Astrocyte (in vitro differentiated cells and primary cell): Measurements from ENCODE around the gene NPC2. TPM values are rescaled to one million over a fixed set of nuclear protein-coding genes. Genes with fewer than 3 reads are reported as not detected.

Experiments used
- DNase-seq: peaks from one replicate; pipeline ENCODE4 v3.0.0-alpha.2; 2010; ENCODE audit warnings: low read depth
- FAIRE-seq: peaks from 2 replicates; lab custom pipeline; 2011; peaks lifted over from hg19 to GRCh38; lab: Jason Lieb, UNC
- H2AFZ ChIP-seq: 2 replicates; pipeline ENCODE4 v1.6.0; 2012; ENCODE audit warnings: low read depth, low read length, inconsistent platforms
- H3K27ac ChIP-seq: 2 replicates; pipeline ENCODE4 v1.5.1; 2011; ENCODE audit warnings: low read depth, low read length, inconsistent platforms
- H3K27me3 ChIP-seq: 2 replicates; pipeline ENCODE4 v1.6.0; 2011; ENCODE audit warnings: low read length, inconsistent platforms; ENCODE audit not compliant: insufficient read depth
- H3K36me3 ChIP-seq: 2 replicates; pipeline ENCODE4 v1.5.1; 2011; ENCODE audit warnings: low read length, inconsistent platforms; ENCODE audit not compliant: insufficient read depth
- H3K4me1 ChIP-seq: 2 replicates; pipeline ENCODE4 v1.5.1; 2011; ENCODE audit warnings: low read length, inconsistent platforms; ENCODE audit not compliant: insufficient read depth
- H3K4me2 ChIP-seq: 2 replicates; pipeline ENCODE4 v1.6.0; 2012; ENCODE audit warnings: low read length, inconsistent platforms
- H3K4me3 ChIP-seq: 2 replicates; pipeline ENCODE4 v1.5.1; 2011; ENCODE audit warnings: low read depth, mild to moderate bottlenecking, low read length, inconsistent platforms; ENCODE audit not compliant: insufficient read depth
- H3K79me2 ChIP-seq: 2 replicates; pipeline ENCODE4 v1.6.0; 2012; ENCODE audit warnings: mild to moderate bottlenecking, low read length, inconsistent platforms; ENCODE audit not compliant: insufficient read depth
- H3K9ac ChIP-seq: 2 replicates; pipeline ENCODE4 v1.6.0; 2012; ENCODE audit warnings: mild to moderate bottlenecking, low read length, inconsistent platforms
- H3K9me3 ChIP-seq: 2 replicates; pipeline ENCODE4 v1.5.1; 2012; ENCODE audit warnings: low read depth, mild to moderate bottlenecking, low read length, inconsistent platforms; ENCODE audit not compliant: insufficient read depth
- H4K20me1 ChIP-seq: 2 replicates; pipeline ENCODE4 v1.6.0; 2012; ENCODE audit warnings: low read length, inconsistent platforms; ENCODE audit not compliant: insufficient read depth
- H3K27ac Mint-ChIP-seq: one replicate; pipeline ENCODE4 v1.8.0; 2021; ENCODE audit warnings: mild to moderate bottlenecking, mixed read lengths; ENCODE audit not compliant: unreplicated experiment
- H3K27me3 Mint-ChIP-seq: one replicate; pipeline ENCODE4 v1.8.0; 2021; ENCODE audit warnings: low read depth, mixed read lengths; ENCODE audit not compliant: unreplicated experiment
- H3K36me3 Mint-ChIP-seq: one replicate; pipeline ENCODE4 v1.8.0; 2021; ENCODE audit warnings: low read depth, mixed read lengths; ENCODE audit not compliant: unreplicated experiment
- H3K4me1 Mint-ChIP-seq: one replicate; pipeline ENCODE4 v1.8.0; 2021; ENCODE audit warnings: low read depth, mixed read lengths; ENCODE audit not compliant: unreplicated experiment
- H3K4me3 Mint-ChIP-seq: one replicate; pipeline ENCODE4 v1.8.0; 2021; ENCODE audit warnings: mild to moderate bottlenecking, moderate library complexity, mixed read lengths; ENCODE audit not compliant: unreplicated experiment
- H3K9me3 Mint-ChIP-seq: one replicate; pipeline ENCODE4 v1.8.0; 2021; ENCODE audit warnings: mild to moderate bottlenecking, mixed read lengths; ENCODE audit not compliant: unreplicated experiment
- CTCF ChIP-seq: IDR thresholded peaks from 2 replicates; pipeline ENCODE4 v1.5.1; 2011; ENCODE audit warnings: low read depth, mild to moderate bottlenecking, inconsistent platforms, low read length, moderate library complexity; ENCODE audit not compliant: insufficient read depth
- EZH2 ChIP-seq: IDR thresholded peaks from 2 replicates; pipeline ENCODE4 v1.6.1; 2012; ENCODE audit warnings: mild to moderate bottlenecking, low read length, inconsistent platforms; ENCODE audit not compliant: insufficient read depth
- total RNA-seq: library from RNA; stranded (reverse); gene quantifications from 2 replicates; pipeline ENCODE4 v1.2.1, GENCODE V29; 2021

Gene NPC2
- total RNA-seq, 1 donor from 2014 or later = 178 TPM

GRCh38 chr14:74493343-74494261, 497 bp upstream of the NPC2 start, which contains the start of gene ISCA2:
Gene ISCA2 (plus strand): TSS chr14:74493765. CDS start chr14:74493775, 10 bp downstream.
- no peaks in the 10 kb centered on the region for H3K36me3 ChIP-seq
- H3K4me1 Mint-ChIP-seq = peaks cover 16% of the 10 kb centered on the region
- H3K9me3 ChIP-seq = no peaks in the 10 kb centered on the region
- peak within 1 kb of the TSS; percentile 95 for H2AFZ ChIP-seq
- peak within 1 kb of the TSS; percentile 92 for H3K4me3 Mint-ChIP-seq
- H3K27ac Mint-ChIP-seq = peak within 1 kb of the TSS; percentile 48
- no peaks in the 10 kb centered on the region for H3K27me3 ChIP-seq
- no peaks in the 10 kb centered on the region for H3K27me3 Mint-ChIP-seq
- H3K79me2 ChIP-seq = peaks cover 31% of the 10 kb centered on the region
- H3K4me2 ChIP-seq = peak within 1 kb of the TSS; percentile 96
- H3K4me1 ChIP-seq = peaks cover 31% of the 10 kb centered on the region
- peak within 1 kb of the TSS; percentile 94 for H3K4me3 ChIP-seq
- no peak for TF ChIP-seq EZH2
- TF ChIP-seq CTCF = no peak
- peaks cover 2% of the 10 kb centered on the region for H3K36me3 Mint-ChIP-seq
- peak within 1 kb of the TSS; percentile 97 for H3K9ac ChIP-seq
- FAIRE-seq (no peak), DNase-seq (peak; percentile 96)
- H3K27ac ChIP-seq = peak within 1 kb of the TSS; percentile 83
- peaks cover 20% of the 10 kb centered on the region for H4K20me1 ChIP-seq
- no peaks in the 10 kb centered on the region for H3K9me3 Mint-ChIP-seq

DNA sequence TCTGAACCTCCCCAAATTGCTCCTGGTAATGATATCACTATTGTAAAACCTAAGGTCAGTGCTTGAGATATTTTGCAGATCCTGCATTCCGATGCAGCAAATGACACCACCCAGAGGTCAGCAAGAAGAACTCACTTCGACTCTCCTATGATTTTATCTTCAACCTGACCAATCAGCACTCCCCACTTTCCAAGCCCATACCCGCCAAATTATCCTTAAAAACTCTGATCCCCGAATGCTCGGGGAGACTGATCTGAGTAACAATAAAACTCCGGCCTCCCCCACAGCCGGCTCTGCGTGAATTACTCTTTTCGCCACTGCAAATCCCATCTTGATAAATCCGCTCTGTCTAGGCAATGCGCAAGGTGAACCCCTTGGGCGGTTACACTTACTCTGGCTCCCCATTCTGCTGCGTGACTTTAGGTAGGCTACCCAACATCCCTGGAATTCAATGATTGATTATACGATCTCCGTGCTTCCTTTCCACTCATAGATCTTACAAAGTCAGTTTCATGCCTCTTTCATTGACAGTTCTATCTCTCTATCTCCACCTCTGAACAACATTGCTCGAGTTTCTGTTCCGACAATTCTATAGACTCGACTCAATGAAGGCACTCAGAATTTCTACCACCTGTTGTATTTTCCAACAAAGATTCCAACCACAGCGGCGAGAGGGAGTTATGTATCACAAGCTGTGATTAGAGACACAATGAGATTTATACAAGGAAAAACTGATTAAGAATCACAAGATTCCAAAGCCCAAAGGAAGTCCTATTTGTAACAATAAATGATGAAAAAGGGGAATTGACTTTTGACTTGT, 939 bp downstream of the NPC2 start:
- TF ChIP-seq EZH2 = no peak
- TF ChIP-seq CTCF = peak; percentile 28
- Histone ChIP-seq H3K9ac (peak overlapping the region; percentile 89), H3K36me3 (no peaks in the 10 kb centered on the region), H3K79me2 (peaks cover 39% of the 10 kb centered on the region), H3K4me1 (peaks cover 41% of the 10 kb centered on the region), H3K9me3 (no peaks in the 10 kb centered on the region), H2AFZ (peak overlapping the region; percentile 86), H4K20me1 (peaks cover 20% of the 10 kb centered on the region), H3K27ac (peak overlapping the region; percentile 70), H3K4me2 (peak overlapping the region; percentile 96), H3K4me3 (peak overlapping the region; percentile 83), H3K27me3 (no peaks in the 10 kb centered on the region)
- no peak overlapping the region for H3K27ac Mint-ChIP-seq
- DNase-seq = no peak
- H3K27me3 Mint-ChIP-seq = no peaks in the 10 kb centered on the region
- FAIRE-seq = peak; percentile 29
- H3K36me3 Mint-ChIP-seq = peaks cover 2% of the 10 kb centered on the region
- H3K9me3 Mint-ChIP-seq = no peaks in the 10 kb centered on the region
- peaks cover 19% of the 10 kb centered on the region for H3K4me1 Mint-ChIP-seq
- H3K4me3 Mint-ChIP-seq = no peak overlapping the region
